Lower lobe of right lung (tissue), 2 donors: ENCODE data around the gene SRRM3. TPM values are rescaled to one million over a fixed set of nuclear protein-coding genes. Genes with fewer than 3 reads are reported as not detected.

ENCODE experiments used
- ATAC-seq, 2 donors: fragments of 200-7000 bp; cut with Tn5 transposase; one replicate each; pipeline ENCODE4 v1.9.1; 2020 to 2022; ENCODE audit warnings: mild to moderate bottlenecking in 2 of 2, moderate library complexity in 2 of 2
- DNase-seq: peaks from one replicate; pipeline ENCODE4 v3.0.0-alpha.2; 2020
- H3K27ac ChIP-seq: fragments of 200-600 bp; one replicate; pipeline ENCODE4 v1.8.0; 2022
- H3K27me3 ChIP-seq: fragments of 200-600 bp; one replicate; pipeline ENCODE4 v1.8.0; 2022; ENCODE audit warnings: low read depth
- H3K36me3 ChIP-seq: fragments of 200-600 bp; one replicate; pipeline ENCODE4 v1.8.0; 2022; ENCODE audit warnings: mild to moderate bottlenecking
- H3K4me1 ChIP-seq: fragments of 200-600 bp; one replicate; pipeline ENCODE4 v1.8.0; 2022
- H3K4me3 ChIP-seq: fragments of 200-600 bp; one replicate; pipeline ENCODE4 v1.8.0; 2022; ENCODE audit warnings: mild to moderate bottlenecking
- H3K9me3 ChIP-seq: fragments of 200-600 bp; one replicate; pipeline ENCODE4 v1.8.0; 2022
- CTCF ChIP-seq: fragments of 200-600 bp; IDR thresholded peaks from one replicate; pipeline ENCODE4 v1.8.0; 2022; ENCODE audit warnings: antibody characterized with exemption, mild to moderate bottlenecking
- intact Hi-C: fragments of 100-400 bp; cut with DNase I; formaldehyde crosslinking; loops from one replicate; pipeline ENCODE4 v1.11.0; 2022
- total RNA-seq: library from RNA; stranded (reverse); fragmentation: NEBNext Ultra II Directional; extraction: Animal tissue kit (Norgen Biotek cat#: 25700); gene quantifications from one replicate; pipeline ENCODE4 v1.2.1, GENCODE V29; 2021
- donor health status: DM: no; HTN: yes; CAD: no; lungs with severe emphysema.

The SRRM3 gene
- total RNA-seq, 1 donor from 2014 or later = 0.86 TPM

GRCh38 chr7:76272142-76272541 is 70.4 kb downstream of the SRRM3 start:
- TF ChIP-seq CTCF = no peak
- H3K4me3 ChIP-seq = no peak overlapping the region
- no peaks in the 10 kb centered on the region for H3K9me3 ChIP-seq
- no peak for ATAC-seq
- intact Hi-C loops = no loop called here
- peaks cover 5% of the 10 kb centered on the region for H3K4me1 ChIP-seq
- DNase-seq = no peak
- H3K27ac ChIP-seq = no peak overlapping the region
- H3K27me3 ChIP-seq = peaks cover 62% of the 10 kb centered on the region
- no peaks in the 10 kb centered on the region for H3K36me3 ChIP-seq

GRCh38 chr7:76272851-76273497 is 71.3 kb downstream of the SRRM3 start:
- H3K4me3 ChIP-seq = no peak overlapping the region

GRCh38 chr7:76273503-76273902 is 71.8 kb downstream of the SRRM3 start:
- Histone ChIP-seq H3K27me3 (peaks cover 55% of the 10 kb centered on the region), H3K4me1 (no peaks in the 10 kb centered on the region), H3K27ac (no peak overlapping the region), H3K4me3 (no peak overlapping the region), H3K36me3 (no peaks in the 10 kb centered on the region), H3K9me3 (no peaks in the 10 kb centered on the region)
- DNase-seq (no peak), ATAC-seq (no peak)
- intact Hi-C loops = no loop called here
- no peak for TF ChIP-seq CTCF

More at GRCh38 chr7:76272851-76273497, 71.3 kb downstream of the SRRM3 start:
- Histone ChIP-seq H3K9me3 (no peaks in the 10 kb centered on the region), H3K4me1 (no peaks in the 10 kb centered on the region), H3K27ac (no peak overlapping the region), H3K36me3 (no peaks in the 10 kb centered on the region), H3K27me3 (peaks cover 59% of the 10 kb centered on the region)
- intact Hi-C loops = no loop called here
- no peak for DNase-seq
- ATAC-seq = no peak
- no peak for TF ChIP-seq CTCF

- Histone ChIP-seq H3K27me3 (peaks cover 40% of the 10 kb centered on the region), H3K27ac (no peak overlapping the region), H3K9me3 (no peaks in the 10 kb centered on the region), H3K36me3 (no peaks in the 10 kb centered on the region), H3K4me1 (no peaks in the 10 kb centered on the region), H3K4me3 (no peak overlapping the region)
- intact Hi-C loops = no loop called here
- ATAC-seq (no peak), DNase-seq (no peak)
- TF ChIP-seq CTCF = no peak
Measured at GRCh38 chr7:76278540-76278939, 76.8 kb downstream of the SRRM3 start.

GRCh38 chr7:76280408-76280807 is 78.7 kb downstream of the SRRM3 start:
- Histone ChIP-seq H3K4me1 (no peaks in the 10 kb centered on the region), H3K27me3 (peaks cover 41% of the 10 kb centered on the region), H3K9me3 (no peaks in the 10 kb centered on the region), H3K27ac (no peak overlapping the region), H3K4me3 (no peak overlapping the region), H3K36me3 (no peaks in the 10 kb centered on the region)
- no peak for ATAC-seq
- no peak for TF ChIP-seq CTCF
- intact Hi-C loops = no loop called here
- no peak for DNase-seq
